ENCODE data around the gene RAB11FIP3.

DNA sequence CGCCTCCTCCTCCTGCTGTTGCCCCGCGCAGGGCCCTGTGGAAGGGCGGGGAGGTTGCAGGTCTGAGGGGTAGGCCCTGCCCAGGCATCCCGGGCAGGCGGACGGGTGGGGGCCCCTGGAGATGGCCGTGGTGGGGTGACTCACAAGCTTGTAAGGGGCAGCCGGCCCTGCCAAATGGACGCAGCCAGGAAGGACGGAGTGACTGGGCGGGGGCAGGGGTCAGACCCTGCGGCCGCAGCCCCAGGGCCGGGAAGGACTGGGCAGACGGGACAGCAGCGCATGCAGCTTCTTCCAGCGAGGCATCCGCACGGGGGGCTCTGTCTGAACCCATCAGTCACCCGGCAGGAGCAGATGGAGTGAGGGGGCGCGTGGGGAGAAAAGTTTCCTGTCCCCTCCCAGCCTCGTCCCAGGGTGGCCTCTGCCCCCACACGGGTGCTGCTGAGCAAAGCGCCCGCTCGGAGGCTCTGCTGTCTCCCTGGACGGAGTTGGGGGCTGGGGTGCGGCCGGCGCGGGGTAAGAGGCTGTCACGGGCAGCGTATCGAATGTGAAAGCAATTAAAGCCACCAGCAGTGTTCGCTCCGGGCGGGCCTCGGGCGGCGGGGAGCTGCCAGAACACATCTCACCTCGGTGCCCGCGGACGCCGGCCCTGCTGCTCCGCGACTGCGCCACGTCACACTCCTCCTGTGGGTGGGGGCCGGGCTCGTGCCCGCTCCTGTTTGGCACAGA, 129.4 kb downstream of the RAB11FIP3 start:
- TF ChIP-seq, protein P1, sequence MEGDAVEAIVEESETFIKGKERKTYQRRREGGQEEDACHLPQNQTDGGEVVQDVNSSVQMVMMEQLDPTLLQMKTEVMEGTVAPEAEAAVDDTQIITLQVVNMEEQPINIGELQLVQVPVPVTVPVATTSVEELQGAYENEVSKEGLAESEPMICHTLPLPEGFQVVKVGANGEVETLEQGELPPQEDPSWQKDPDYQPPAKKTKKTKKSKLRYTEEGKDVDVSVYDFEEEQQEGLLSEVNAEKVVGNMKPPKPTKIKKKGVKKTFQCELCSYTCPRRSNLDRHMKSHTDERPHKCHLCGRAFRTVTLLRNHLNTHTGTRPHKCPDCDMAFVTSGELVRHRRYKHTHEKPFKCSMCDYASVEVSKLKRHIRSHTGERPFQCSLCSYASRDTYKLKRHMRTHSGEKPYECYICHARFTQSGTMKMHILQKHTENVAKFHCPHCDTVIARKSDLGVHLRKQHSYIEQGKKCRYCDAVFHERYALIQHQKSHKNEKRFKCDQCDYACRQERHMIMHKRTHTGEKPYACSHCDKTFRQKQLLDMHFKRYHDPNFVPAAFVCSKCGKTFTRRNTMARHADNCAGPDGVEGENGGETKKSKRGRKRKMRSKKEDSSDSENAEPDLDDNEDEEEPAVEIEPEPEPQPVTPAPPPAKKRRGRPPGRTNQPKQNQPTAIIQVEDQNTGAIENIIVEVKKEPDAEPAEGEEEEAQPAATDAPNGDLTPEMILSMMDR (IDR thresholded peaks at IDR 0.05), result no peak
- no peak for TF ChIP-seq POLR2AphosphoS5 (IDR thresholded peaks at IDR 0.05)
- no peak for TF ChIP-seq EP300 (IDR thresholded peaks at IDR 0.05)
- TF ChIP-seq POLR2A (IDR thresholded peaks at IDR 0.05), result no peak

All from stomach (tissue), 4 donors.